H1 (cell line): ENCODE results near the gene FMOD.

Experiments used
- CTCF ChIP-seq, 3 experiments: IDR thresholded peaks; 1 replicate in 2 of 3; 2 replicates in 1 of 3; pipeline versions ENCODE4 v1.5.1 to v1.6.1; 2011; ENCODE audit warnings: low read length in 3 of 3, mild to moderate bottlenecking in 3 of 3, inconsistent platforms in 2 of 3, low read depth in 1 of 3, moderate library complexity in 1 of 3; ENCODE audit not compliant: insufficient read depth in 1 of 3; ENCODE audit errors: control extremely low read depth in 1 of 3
- RFX5 ChIP-seq: IDR thresholded peaks from 2 replicates; pipeline ENCODE4 v1.6.1; 2011; ENCODE audit warnings: low read depth, low read length, improper control_type of control experiment, borderline replicate concordance

DNA sequence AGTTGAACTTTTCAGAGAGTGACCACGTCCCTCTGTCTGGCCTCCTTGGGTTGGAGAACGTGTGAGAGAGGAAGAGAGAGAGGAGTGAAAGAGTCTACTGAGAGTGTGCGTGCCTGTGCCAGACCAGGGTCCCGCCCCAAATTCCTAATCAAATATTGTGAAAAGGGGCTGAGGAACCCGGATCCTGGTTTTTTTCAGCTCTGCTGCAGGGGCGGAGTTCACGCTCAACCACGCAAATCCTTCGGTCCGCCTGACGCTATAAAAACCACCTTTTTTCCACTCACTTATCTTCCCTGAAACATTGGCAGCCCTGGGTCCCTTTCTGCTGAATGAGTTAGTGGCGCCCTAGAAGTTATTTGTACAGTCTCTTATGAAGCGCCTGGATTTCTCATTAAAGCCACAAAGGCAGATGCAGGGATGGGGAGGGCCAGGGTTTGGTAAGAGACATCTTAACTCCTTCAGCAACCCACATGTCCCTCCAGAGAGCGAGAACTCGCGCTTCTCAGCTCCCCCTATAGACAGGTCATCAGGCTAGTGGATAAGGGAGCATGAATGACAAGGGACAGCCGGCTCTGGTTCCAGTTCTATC, at the start of gene FMOD:
- TF ChIP-seq RFX5 (no peak), CTCF (IDR thresholded peaks at IDR 0.05; ENCODE audit: control extremely low read depth in 1 of 3, insufficient read depth in 1 of 3, low read depth in 1 of 3, low read length in 3 of 3) (peak in 2 of 3 experiments; percentile 34 to 45; a peak in 3 of 4 replicates)
